NCI-H2196 (cell line): ENCODE data around the gene C10orf105.

ENCODE experiments used
- DNase-seq: peaks from one replicate; lab custom pipeline; 2025; ENCODE audit not compliant: unreplicated experiment; lab: John Stamatoyannopoulos, UW

The C10orf105 gene

GRCh38 chr10:71681977-71682376 is 37.6 kb downstream of the C10orf105 start:
- no peak for DNase-seq

- no peak for DNase-seq
These were observed 40.2 kb downstream of the C10orf105 start for GRCh38 chr10:71679425-71679824.

GRCh38 chr10:71678057-71678805 is 41.3 kb downstream of the C10orf105 start:
- DNase-seq: no peak

GRCh38 chr10:71677261-71677660 is 42.3 kb downstream of the C10orf105 start:
- DNase-seq: no peak

- DNase-seq: no peak
These were observed 44.1 kb downstream of the C10orf105 start for GRCh38 chr10:71675295-71675970.

- DNase-seq: no peak
These were observed 47.3 kb downstream of the C10orf105 start for GRCh38 chr10:71671994-71672946.

GRCh38 chr10:71667387-71667752 is 52.2 kb downstream of the C10orf105 start:
- no peak for DNase-seq

- no peak for DNase-seq
These were observed 52.8 kb downstream of the C10orf105 start for GRCh38 chr10:71666639-71667386.

- no peak for DNase-seq
These were observed 54.1 kb downstream of the C10orf105 start for GRCh38 chr10:71665456-71665855.

- DNase-seq: no peak
These were observed 55.0 kb downstream of the C10orf105 start for GRCh38 chr10:71664585-71664984.

- DNase-seq: no peak
These were observed 56.3 kb downstream of the C10orf105 start for GRCh38 chr10:71663311-71663710.

- no peak for DNase-seq
These were observed 57.7 kb downstream of the C10orf105 start for GRCh38 chr10:71661779-71662336.
